Neural cell (in vitro differentiated cells): ENCODE data around the gene UBFD1. TPM values are rescaled to one million over a fixed set of nuclear protein-coding genes. Genes with fewer than 3 reads are reported as not detected.
"Not testable (repeated sequence)": the region's sequence is repeated elsewhere in the genome, so short reads cannot be mapped to it uniquely, and the experiment has no call there.

Experiments
- H2AFZ ChIP-seq: fragments of 200-600, 300-800 bp; sonication (generic), shearing (Covaris generic); 2 replicates; pipeline ENCODE4 v1.6.0; 2014; ENCODE audit warnings: low read depth, mild to moderate bottlenecking, antibody characterized with exemption, low read length, moderate library complexity
- H3F3A ChIP-seq: fragments of 200-600 bp; shearing (Covaris generic); 2 replicates; pipeline ENCODE4 v1.6.1; 2016; ENCODE audit warnings: mild to moderate bottlenecking, moderate library complexity, mixed read lengths, antibody characterized with exemption, low read length; ENCODE audit not compliant: insufficient read depth, poor library complexity, severe bottlenecking
- H3K27ac ChIP-seq: fragments of 200-600, 300-800 bp; sonication (generic), shearing (Covaris generic); 2 replicates; pipeline ENCODE4 v1.5.1; 2014; ENCODE audit warnings: mild to moderate bottlenecking, low read length, moderate library complexity
- H3K27me3 ChIP-seq: fragments of 300-800, 200-600 bp; sonication (generic), shearing (Covaris generic); 2 replicates; pipeline ENCODE4 v1.6.0; 2014; ENCODE audit warnings: mild to moderate bottlenecking, low read depth, low read length, moderate library complexity; ENCODE audit not compliant: insufficient read depth
- H3K36me3 ChIP-seq: fragments of 300-800, 200-600 bp; sonication (generic), shearing (Covaris generic); 2 replicates; pipeline ENCODE4 v1.5.1; 2014; ENCODE audit warnings: mild to moderate bottlenecking, antibody characterized with exemption, low read length, moderate library complexity; ENCODE audit not compliant: insufficient read depth
- H3K4me2 ChIP-seq: fragments of 300-800, 200-600 bp; sonication (generic), shearing (Covaris generic); 2 replicates; pipeline ENCODE4 v1.6.0; 2014; ENCODE audit warnings: mild to moderate bottlenecking, low read length
- H3K4me3 ChIP-seq: fragments of 300-800, 200-600 bp; sonication (generic), shearing (Covaris generic); 2 replicates; pipeline ENCODE4 v1.5.1; 2014; ENCODE audit warnings: mild to moderate bottlenecking, low read length, moderate library complexity
- H3K79me2 ChIP-seq: fragments of 200-600 bp; shearing (Covaris generic); replicated peaks from 2 replicates; pipeline ENCODE4 v1.6.0; 2014; ENCODE audit warnings: mild to moderate bottlenecking, low read length, moderate library complexity; ENCODE audit not compliant: insufficient read depth
- H3K9ac ChIP-seq: fragments of 300-800, 200-600 bp; sonication (generic), shearing (Covaris generic); 2 replicates; pipeline ENCODE4 v1.6.1; 2016; ENCODE audit warnings: mild to moderate bottlenecking, low read length, mixed read lengths
- H3K9me2 ChIP-seq: fragments of 200-600 bp; shearing (Covaris generic); 2 replicates; pipeline ENCODE4 v1.6.1; 2016; ENCODE audit warnings: mild to moderate bottlenecking, low read length, mixed read lengths; ENCODE audit not compliant: insufficient read depth
- H3K9me3 ChIP-seq: fragments of 200-600, 300-800 bp; sonication (generic), shearing (Covaris generic); 2 replicates; pipeline ENCODE4 v1.6.1; 2016; ENCODE audit warnings: mild to moderate bottlenecking, mixed run types, low read length, moderate library complexity, mixed read lengths
- H4K20me1 ChIP-seq: fragments of 200-600 bp; shearing (Covaris generic); 2 replicates; pipeline ENCODE4 v1.6.1; 2016; ENCODE audit warnings: mild to moderate bottlenecking, mixed run types; ENCODE audit not compliant: insufficient read depth
- EP300 ChIP-seq: fragments of 450-650 bp; conservative IDR thresholded peaks from 2 replicates; pipeline ENCODE4 v1.6.1; 2014; ENCODE audit warnings: antibody characterized with exemption, mild to moderate bottlenecking, moderate library complexity; ENCODE audit not compliant: poor library complexity, severe bottlenecking
- EZH2 ChIP-seq: fragments of 200-600, 300-800 bp; shearing (Covaris generic), sonication (generic); IDR thresholded peaks from 2 replicates; pipeline ENCODE4 v1.6.1; 2014; ENCODE audit warnings: antibody characterized with exemption, low read length, borderline replicate concordance, mild to moderate bottlenecking; ENCODE audit not compliant: insufficient read depth, poor library complexity, severe bottlenecking
- MXI1 ChIP-seq: fragments of 450-650 bp; conservative IDR thresholded peaks from 2 replicates; pipeline ENCODE4 v1.6.1; 2014; ENCODE audit warnings: antibody characterized with exemption, mild to moderate bottlenecking; ENCODE audit not compliant: poor library complexity, severe bottlenecking
- POLR2AphosphoS5 ChIP-seq: IDR thresholded peaks from 2 replicates; pipeline ENCODE4 v1.6.1; 2012
- RAD21 ChIP-seq: fragments of 450-650 bp; conservative IDR thresholded peaks from 2 replicates; pipeline ENCODE4 v1.6.1; 2014; ENCODE audit warnings: antibody characterized with exemption, mild to moderate bottlenecking, moderate library complexity
- REST ChIP-seq: IDR thresholded peaks from 2 replicates; pipeline ENCODE4 v1.6.1; 2012; ENCODE audit warnings: borderline replicate concordance
- SMC3 ChIP-seq: fragments of 450-650 bp; conservative IDR thresholded peaks from 2 replicates; pipeline ENCODE4 v1.6.1; 2014; ENCODE audit warnings: antibody characterized with exemption, mild to moderate bottlenecking, moderate library complexity; ENCODE audit not compliant: poor library complexity
- TAF1 ChIP-seq: IDR thresholded peaks from 2 replicates; pipeline ENCODE4 v1.6.1; 2012; ENCODE audit warnings: low read depth
- polyA plus RNA-seq: library from polyadenylated mRNA; depleted of rRNA; stranded (reverse); fragments of >200 nt; gene quantifications from 2 replicates; pipeline ENCODE4 v1.2.3, GENCODE V29; 2014
- TF ChIP-seq, protein P1 (sequence below): fragments of 450-650 bp; IDR thresholded peaks from 2 replicates; pipeline ENCODE4 v1.5.1; 2014; ENCODE audit warnings: antibody characterized with exemption, mild to moderate bottlenecking, moderate library complexity; ENCODE audit not compliant: poor library complexity, severe bottlenecking

Gene UBFD1
- polyA plus RNA-seq, 1 donor from 2014 or later, result 94.3 TPM

DNA sequence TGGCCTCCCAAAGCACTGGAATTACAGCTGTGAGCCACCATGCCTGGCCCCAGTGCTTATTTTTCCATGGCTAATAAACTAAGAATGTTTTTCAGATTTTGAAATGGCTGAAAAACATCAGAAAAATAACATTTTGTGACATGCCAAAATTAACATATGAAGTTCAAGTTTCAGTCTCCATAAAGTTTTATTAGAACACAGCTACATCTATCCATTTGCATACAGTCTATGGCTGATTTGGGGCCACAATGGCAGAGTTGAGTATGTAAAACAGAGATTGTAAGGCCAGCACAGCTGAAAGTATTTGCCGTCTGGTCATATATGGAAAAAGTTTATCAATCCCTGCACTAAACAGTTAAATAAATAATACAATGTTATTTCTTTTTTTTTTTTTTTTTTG is 52.4 kb downstream of the UBFD1 start:
- no peaks in the 10 kb centered on the region for H3F3A ChIP-seq
- H3K4me3 ChIP-seq, result no peak overlapping the region
- no peaks in the 10 kb centered on the region for H3K79me2 ChIP-seq
- no peak overlapping the region for H2AFZ ChIP-seq
- no peaks in the 10 kb centered on the region for H3K36me3 ChIP-seq
- no peaks in the 10 kb centered on the region for H3K27me3 ChIP-seq
- H4K20me1 ChIP-seq, result no peaks in the 10 kb centered on the region
- H3K9me2 ChIP-seq, result no peaks in the 10 kb centered on the region
- H3K27ac ChIP-seq, result no peak overlapping the region
- no peaks in the 10 kb centered on the region for H3K9me3 ChIP-seq
- TF ChIP-seq POLR2AphosphoS5 (no peak), REST (no peak), TAF1 (no peak), MXI1 (no peak), SMC3 (no peak), EZH2 (no peak), RAD21 (no peak), EP300 (no peak)
- TF ChIP-seq, protein P1, sequence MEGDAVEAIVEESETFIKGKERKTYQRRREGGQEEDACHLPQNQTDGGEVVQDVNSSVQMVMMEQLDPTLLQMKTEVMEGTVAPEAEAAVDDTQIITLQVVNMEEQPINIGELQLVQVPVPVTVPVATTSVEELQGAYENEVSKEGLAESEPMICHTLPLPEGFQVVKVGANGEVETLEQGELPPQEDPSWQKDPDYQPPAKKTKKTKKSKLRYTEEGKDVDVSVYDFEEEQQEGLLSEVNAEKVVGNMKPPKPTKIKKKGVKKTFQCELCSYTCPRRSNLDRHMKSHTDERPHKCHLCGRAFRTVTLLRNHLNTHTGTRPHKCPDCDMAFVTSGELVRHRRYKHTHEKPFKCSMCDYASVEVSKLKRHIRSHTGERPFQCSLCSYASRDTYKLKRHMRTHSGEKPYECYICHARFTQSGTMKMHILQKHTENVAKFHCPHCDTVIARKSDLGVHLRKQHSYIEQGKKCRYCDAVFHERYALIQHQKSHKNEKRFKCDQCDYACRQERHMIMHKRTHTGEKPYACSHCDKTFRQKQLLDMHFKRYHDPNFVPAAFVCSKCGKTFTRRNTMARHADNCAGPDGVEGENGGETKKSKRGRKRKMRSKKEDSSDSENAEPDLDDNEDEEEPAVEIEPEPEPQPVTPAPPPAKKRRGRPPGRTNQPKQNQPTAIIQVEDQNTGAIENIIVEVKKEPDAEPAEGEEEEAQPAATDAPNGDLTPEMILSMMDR, result no peak
- no peak overlapping the region for H3K9ac ChIP-seq
- no peak overlapping the region for H3K4me2 ChIP-seq

GRCh38 chr16:23610905-23611304 is 53.4 kb downstream of the UBFD1 start:
- H3K27me3 ChIP-seq, H3K9me3 ChIP-seq, H3K79me2 ChIP-seq, H3K36me3 ChIP-seq, H2AFZ ChIP-seq, H3K9me2 ChIP-seq, H3F3A ChIP-seq, H3K4me3 ChIP-seq, H4K20me1 ChIP-seq, H3K4me2 ChIP-seq, H3K9ac ChIP-seq, H3K27ac ChIP-seq: not testable (repeated sequence)

DNA sequence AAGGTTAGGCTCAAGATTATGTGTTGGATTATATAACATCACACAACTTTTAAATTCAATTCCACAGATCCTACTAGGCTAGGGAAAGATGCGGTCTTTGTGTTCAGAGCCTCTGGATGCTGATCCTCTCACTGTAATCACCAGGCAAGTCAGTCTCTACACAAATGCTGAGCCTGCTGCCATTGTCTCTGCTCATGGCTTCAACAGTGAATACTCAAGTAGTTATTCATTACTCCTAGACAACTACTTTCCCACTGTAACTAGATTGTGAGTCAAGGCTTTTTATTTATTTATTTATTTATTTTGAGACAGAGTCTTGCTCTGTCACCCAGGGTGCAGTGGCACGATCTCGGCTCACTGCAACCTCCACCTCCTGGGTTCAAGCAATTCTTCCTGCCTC is 54.4 kb downstream of the UBFD1 start:
- Histone ChIP-seq H3K79me2 (no peaks in the 10 kb centered on the region), H3K4me3 (no peak overlapping the region), H3F3A (no peaks in the 10 kb centered on the region)

More for the DNA sequence above, 54.4 kb downstream of the UBFD1 start:
- Histone ChIP-seq H4K20me1 (no peaks in the 10 kb centered on the region), H3K27me3 (no peaks in the 10 kb centered on the region), H3K4me2 (no peak overlapping the region), H3K36me3 (no peaks in the 10 kb centered on the region), H3K9me2 (no peaks in the 10 kb centered on the region), H3K9me3 (no peaks in the 10 kb centered on the region), H3K9ac (no peak overlapping the region), H2AFZ (no peak overlapping the region), H3K27ac (no peak overlapping the region)
- TF ChIP-seq REST (no peak), TAF1 (no peak), EP300 (no peak), SMC3 (no peak), POLR2AphosphoS5 (no peak), MXI1 (no peak), RAD21 (no peak), EZH2 (no peak)
- TF ChIP-seq, protein P1, result no peak
